HepG2 (cell line): ENCODE measurements around the gene SNED1.

ENCODE experiments used
- BHLHE40 ChIP-seq: IDR thresholded peaks from 2 replicates; pipeline ENCODE4 v1.6.1; 2011; ENCODE audit warnings: low read length, improper control_type of control experiment
- EZH2 ChIP-seq: conservative IDR thresholded peaks from 2 replicates; pipeline ENCODE4 v1.6.1; 2012; ENCODE audit warnings: mild to moderate bottlenecking, low read depth, low read length, moderate library complexity
- HMGXB4 ChIP-seq, 2 experiments: sonication (generic) in 1 of 2; formaldehyde crosslinking in 1 of 2; IDR thresholded peaks; 2 replicates each; pipeline versions ENCODE4 v1.4.0 to v1.6.1; 2018 to 2020; ENCODE audit warnings: missing genetic modification reagents in 2 of 2, borderline replicate concordance in 1 of 2, low read depth in 1 of 2, mild to moderate bottlenecking in 1 of 2, missing biosample characterization in 1 of 2
- ISX ChIP-seq: sonication (generic); formaldehyde crosslinking; conservative IDR thresholded peaks from 2 replicates; pipeline ENCODE4 v1.5.0; 2020; ENCODE audit warnings: missing genetic modification reagents
- JUND ChIP-seq: sonication (generic); formaldehyde crosslinking; IDR thresholded peaks from 2 replicates; pipeline ENCODE4 v1.8.0; 2022; ENCODE audit warnings: mild to moderate bottlenecking, missing genetic modification reagents
- NFE2 ChIP-seq: sonication (generic); formaldehyde crosslinking; IDR thresholded peaks from 2 replicates; pipeline ENCODE4 v1.4.0; 2020; ENCODE audit warnings: missing genetic modification reagents
- NR3C1 ChIP-seq: sonication (generic); formaldehyde crosslinking; IDR thresholded peaks from 2 replicates; pipeline ENCODE4 v1.4.0; 2020; ENCODE audit warnings: missing genetic modification reagents
- SP4 ChIP-seq: sonication (generic); formaldehyde crosslinking; IDR thresholded peaks from 2 replicates; pipeline ENCODE4 v1.8.1; 2023; ENCODE audit warnings: mild to moderate bottlenecking, missing genetic modification reagents
- ZNF138 ChIP-seq: sonication (generic); formaldehyde crosslinking; IDR thresholded peaks from 2 replicates; pipeline ENCODE4 v1.5.0; 2020; ENCODE audit warnings: mild to moderate bottlenecking, low read depth, missing genetic modification reagents
- ZNF672 ChIP-seq: sonication (generic); formaldehyde crosslinking; IDR thresholded peaks from 2 replicates; pipeline ENCODE4 v1.8.1; 2022; ENCODE audit warnings: missing genetic modification reagents
- ZNF766 ChIP-seq: sonication (generic); formaldehyde crosslinking; IDR thresholded peaks from 2 replicates; pipeline ENCODE4 v1.5.0; 2020; ENCODE audit warnings: missing genetic modification reagents, borderline replicate concordance

- TF ChIP-seq JUND (no peak), NFE2 (no peak), BHLHE40 (no peak), SP4 (CRISPR knock-in tag) (no peak), ZNF766 (CRISPR knock-in tag) (no peak), ZNF672 (no peak), EZH2 (no peak), HMGXB4 (CRISPR knock-in tag; IDR thresholded peaks at IDR 0.05; ENCODE audit: borderline replicate concordance in 1 of 2, low read depth in 1 of 2) (no peak), ISX (CRISPR knock-in tag) (no peak), NR3C1 (CRISPR knock-in tag) (no peak), ZNF138 (CRISPR knock-in tag) (no peak)
These were observed 30.5 kb upstream of the SNED1 start for GRCh38 chr2:240967681-240968621.
